Mesendoderm (in vitro differentiated cells): ENCODE data around the gene MVB12B.

Experiments used
- DNase-seq: peaks from one replicate; pipeline ENCODE4 v3.0.0; 2013
- H2AK5ac ChIP-seq: 2 replicates; pipeline ENCODE4 v1.6.1; 2013; ENCODE audit warnings: low read length, inconsistent platforms
- H2BK120ac ChIP-seq: 2 replicates; pipeline ENCODE4 v1.6.1; 2013; ENCODE audit warnings: low read depth, mild to moderate bottlenecking, low read length, moderate library complexity, mixed read lengths
- H2BK15ac ChIP-seq: replicated peaks from 2 replicates; pipeline ENCODE4 v1.6.1; 2013; ENCODE audit warnings: low read depth, mild to moderate bottlenecking, moderate library complexity
- H2BK5ac ChIP-seq: 2 replicates; pipeline ENCODE4 v1.6.1; 2013; ENCODE audit warnings: low read length, inconsistent platforms
- H3K18ac ChIP-seq: 2 replicates; pipeline ENCODE4 v1.6.1; 2013; ENCODE audit warnings: mild to moderate bottlenecking, low read length, mixed read lengths
- H3K23ac ChIP-seq: one replicate; pipeline ENCODE4 v1.6.1; 2013; ENCODE audit warnings: low read length
- H3K27ac ChIP-seq: 2 replicates; pipeline ENCODE4 v1.5.1; 2013; ENCODE audit warnings: low read depth, mild to moderate bottlenecking, inconsistent platforms, low read length, moderate library complexity
- H3K27me3 ChIP-seq: 2 replicates; pipeline ENCODE4 v1.6.1; 2013; ENCODE audit warnings: low read length, control low read depth, mild to moderate bottlenecking, inconsistent platforms; ENCODE audit not compliant: insufficient read depth, poor library complexity
- H3K36me3 ChIP-seq: 2 replicates; pipeline ENCODE4 v1.6.1; 2013; ENCODE audit warnings: low read length, inconsistent platforms; ENCODE audit not compliant: control insufficient read depth, insufficient read depth
- H3K4ac ChIP-seq: one replicate; pipeline ENCODE4 v1.6.1; 2013; ENCODE audit warnings: low read depth, mild to moderate bottlenecking, low read length, moderate library complexity
- H3K4me1 ChIP-seq: 2 replicates; pipeline ENCODE4 v1.6.1; 2013; ENCODE audit warnings: low read depth, low read length, inconsistent platforms; ENCODE audit not compliant: control insufficient read depth
- H3K4me2 ChIP-seq: 2 replicates; pipeline ENCODE4 v1.6.1; 2013; ENCODE audit warnings: low read length
- H3K4me3 ChIP-seq: 2 replicates; pipeline ENCODE4 v1.5.1; 2013; ENCODE audit warnings: mild to moderate bottlenecking, low read length
- H3K56ac ChIP-seq: one replicate; pipeline ENCODE4 v1.6.1; 2013; ENCODE audit warnings: low read length
- H3K79me1 ChIP-seq: 2 replicates; pipeline ENCODE4 v1.6.1; 2013; ENCODE audit warnings: low read length, inconsistent platforms
- H3K79me2 ChIP-seq: 2 replicates; pipeline ENCODE4 v1.6.1; 2013; ENCODE audit warnings: mild to moderate bottlenecking, low read length; ENCODE audit not compliant: control insufficient read depth, insufficient read depth
- H3K9ac ChIP-seq: 2 replicates; pipeline ENCODE4 v1.6.1; 2013; ENCODE audit warnings: low read length, inconsistent platforms
- H4K5ac ChIP-seq: one replicate; pipeline ENCODE4 v1.6.1; 2013; ENCODE audit warnings: low read length
- H4K8ac ChIP-seq: one replicate; pipeline ENCODE4 v1.6.1; 2013; ENCODE audit warnings: low read depth, mild to moderate bottlenecking, control low read depth, low read length, moderate library complexity
- WGBS: extraction: QIAGEN DNeasy Blood & Tissue Kit; methylation state at CpG from one replicate; pipeline ENCODE4 v1.1.7; 2013; ENCODE audit warnings: low lambda C conversion rate, missing lambda C conversion rate; ENCODE audit not compliant: insufficient coverage; ENCODE audit errors: extremely low coverage; 5-methylcytosine and 5-hydroxymethylcytosine counted together

The MVB12B gene

GRCh38 chr9:126504086-126504976, 177.7 kb downstream of the MVB12B start:
- Histone ChIP-seq H3K4ac (no peak overlapping the region), H3K79me1 (no peaks in the 10 kb centered on the region), H2AK5ac (no peak overlapping the region), H3K18ac (no peak overlapping the region), H3K9ac (no peak overlapping the region), H3K36me3 (no peaks in the 10 kb centered on the region), H2BK15ac (no peak overlapping the region), H3K4me1 (no peaks in the 10 kb centered on the region), H3K4me3 (no peak overlapping the region), H3K56ac (no peak overlapping the region), H2BK5ac (no peak overlapping the region), H3K27ac (no peak overlapping the region), H4K5ac (no peak overlapping the region), H3K79me2 (no peaks in the 10 kb centered on the region), H4K8ac (no peak overlapping the region), H3K27me3 (no peaks in the 10 kb centered on the region), H3K23ac (no peak overlapping the region), H3K4me2 (no peak overlapping the region), H2BK120ac (no peak overlapping the region)
- no CpG with 5 or more reads among the region's 31 CpGs for whole genome bisulfite sequencing
- DNase-seq, result no peak

GRCh38 chr9:126504977-126505455, 178.4 kb downstream of the MVB12B start:
- no peak overlapping the region for H3K23ac ChIP-seq
- H3K4ac ChIP-seq, result no peak overlapping the region
- H2BK120ac ChIP-seq, result no peak overlapping the region
- no peak overlapping the region for H4K8ac ChIP-seq
- H2AK5ac ChIP-seq, result no peak overlapping the region
- H3K79me2 ChIP-seq, result no peaks in the 10 kb centered on the region
- no peak overlapping the region for H3K9ac ChIP-seq
- no CpG with 5 or more reads among the region's 11 CpGs for WGBS
- H3K79me1 ChIP-seq, result no peaks in the 10 kb centered on the region
- no peak overlapping the region for H3K4me3 ChIP-seq
- no peak overlapping the region for H3K27ac ChIP-seq
- no peak overlapping the region for H4K5ac ChIP-seq
- no peak overlapping the region for H3K56ac ChIP-seq
- DNase-seq, result no peak
- H2BK5ac ChIP-seq, result no peak overlapping the region
- H3K36me3 ChIP-seq, result no peaks in the 10 kb centered on the region
- H3K4me1 ChIP-seq, result no peaks in the 10 kb centered on the region
- no peak overlapping the region for H3K18ac ChIP-seq
- no peak overlapping the region for H3K4me2 ChIP-seq
- no peaks in the 10 kb centered on the region for H3K27me3 ChIP-seq
- H2BK15ac ChIP-seq, result no peak overlapping the region

- H3K79me2 ChIP-seq, result no peaks in the 10 kb centered on the region
- H2BK120ac ChIP-seq, result no peak overlapping the region
- H2BK5ac ChIP-seq, result no peak overlapping the region
- no peak overlapping the region for H3K56ac ChIP-seq
- H4K5ac ChIP-seq, result no peak overlapping the region
- H3K27me3 ChIP-seq, result no peaks in the 10 kb centered on the region
- H2AK5ac ChIP-seq, result no peak overlapping the region
- no peak overlapping the region for H3K23ac ChIP-seq
- H3K79me1 ChIP-seq, result no peaks in the 10 kb centered on the region
- H3K9ac ChIP-seq, result no peak overlapping the region
- no peak for DNase-seq
- H2BK15ac ChIP-seq, result no peak overlapping the region
- H3K36me3 ChIP-seq, result no peaks in the 10 kb centered on the region
- H3K4me1 ChIP-seq, result no peaks in the 10 kb centered on the region
- no peak overlapping the region for H3K27ac ChIP-seq
- no peak overlapping the region for H4K8ac ChIP-seq
- no peak overlapping the region for H3K4ac ChIP-seq
- H3K4me3 ChIP-seq, result no peak overlapping the region
- no peak overlapping the region for H3K18ac ChIP-seq
- no peak overlapping the region for H3K4me2 ChIP-seq
- WGBS, result no CpG with 5 or more reads among the region's 11 CpGs
Observed at GRCh38 chr9:126505697-126506346, 179.2 kb downstream of the MVB12B start.

- Histone ChIP-seq H2AK5ac (no peak overlapping the region), H3K9ac (no peak overlapping the region), H2BK15ac (no peak overlapping the region), H3K36me3 (no peaks in the 10 kb centered on the region), H3K56ac (no peak overlapping the region), H3K79me1 (no peaks in the 10 kb centered on the region), H3K4me1 (no peaks in the 10 kb centered on the region), H3K79me2 (no peaks in the 10 kb centered on the region), H3K4me3 (no peak overlapping the region), H3K4ac (no peak overlapping the region), H2BK120ac (no peak overlapping the region), H3K18ac (no peak overlapping the region), H4K5ac (no peak overlapping the region), H3K4me2 (no peak overlapping the region), H4K8ac (no peak overlapping the region), H2BK5ac (no peak overlapping the region), H3K27me3 (no peaks in the 10 kb centered on the region), H3K23ac (no peak overlapping the region), H3K27ac (no peak overlapping the region)
- WGBS, result no CpG with 5 or more reads among the region's 27 CpGs
- DNase-seq, result no peak
Observed at GRCh38 chr9:126506361-126507317, 180.0 kb downstream of the MVB12B start.

GRCh38 chr9:126507318-126508109, 180.9 kb downstream of the MVB12B start:
- Histone ChIP-seq H3K9ac (no peak overlapping the region), H2BK15ac (no peak overlapping the region), H3K4ac (no peak overlapping the region), H3K4me3 (no peak overlapping the region), H3K4me1 (no peaks in the 10 kb centered on the region), H2BK5ac (no peak overlapping the region), H3K4me2 (no peak overlapping the region), H3K27ac (no peak overlapping the region), H3K36me3 (no peaks in the 10 kb centered on the region), H3K27me3 (no peaks in the 10 kb centered on the region), H2AK5ac (no peak overlapping the region), H3K79me2 (no peaks in the 10 kb centered on the region), H4K5ac (no peak overlapping the region), H4K8ac (no peak overlapping the region), H2BK120ac (no peak overlapping the region), H3K23ac (no peak overlapping the region), H3K79me1 (no peaks in the 10 kb centered on the region), H3K18ac (no peak overlapping the region), H3K56ac (no peak overlapping the region)
- DNase-seq, result no peak
- no CpG with 5 or more reads among the region's 26 CpGs for WGBS
